ENCODE data around the gene RFX2. TPM values are rescaled to one million over a fixed set of nuclear protein-coding genes. Genes with fewer than 3 reads are reported as not detected.
A peak's percentile ranks its signal among the peaks of the same experiment; 100 is the strongest.

Gene RFX2
- total RNA-seq, 1 donor from 2014 or later = 20.9 TPM

DNA sequence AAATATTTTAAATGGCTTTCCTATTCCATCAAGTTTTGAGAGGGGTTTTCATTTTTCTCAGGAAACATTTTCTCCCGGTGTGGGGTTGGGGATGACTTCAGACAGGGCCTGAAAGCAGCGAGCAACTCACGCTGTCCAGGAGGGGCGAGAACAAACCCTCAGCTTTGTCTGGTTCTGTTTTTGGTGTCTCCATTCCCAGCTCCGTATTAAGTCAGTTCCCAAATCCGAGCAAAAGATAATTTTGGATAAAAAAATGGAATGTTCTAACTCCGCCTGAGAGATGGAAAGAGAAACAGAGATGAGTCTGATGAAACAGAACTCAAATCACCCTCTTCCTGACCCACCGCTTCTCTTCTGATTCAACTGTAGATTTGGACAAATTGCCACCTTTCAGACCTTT is 38.4 kb downstream of the RFX2 start:
- Histone ChIP-seq H3K9me3 (no peaks in the 10 kb centered on the region), H3K27me3 (ENCODE audit: low read depth) (no peaks in the 10 kb centered on the region), H3K4me3 (no peak overlapping the region), H3K27ac (peak overlapping the region; percentile 61), H3K4me1 (peaks cover 27% of the 10 kb centered on the region), H3K36me3 (no peaks in the 10 kb centered on the region)
- TF ChIP-seq, protein P1, sequence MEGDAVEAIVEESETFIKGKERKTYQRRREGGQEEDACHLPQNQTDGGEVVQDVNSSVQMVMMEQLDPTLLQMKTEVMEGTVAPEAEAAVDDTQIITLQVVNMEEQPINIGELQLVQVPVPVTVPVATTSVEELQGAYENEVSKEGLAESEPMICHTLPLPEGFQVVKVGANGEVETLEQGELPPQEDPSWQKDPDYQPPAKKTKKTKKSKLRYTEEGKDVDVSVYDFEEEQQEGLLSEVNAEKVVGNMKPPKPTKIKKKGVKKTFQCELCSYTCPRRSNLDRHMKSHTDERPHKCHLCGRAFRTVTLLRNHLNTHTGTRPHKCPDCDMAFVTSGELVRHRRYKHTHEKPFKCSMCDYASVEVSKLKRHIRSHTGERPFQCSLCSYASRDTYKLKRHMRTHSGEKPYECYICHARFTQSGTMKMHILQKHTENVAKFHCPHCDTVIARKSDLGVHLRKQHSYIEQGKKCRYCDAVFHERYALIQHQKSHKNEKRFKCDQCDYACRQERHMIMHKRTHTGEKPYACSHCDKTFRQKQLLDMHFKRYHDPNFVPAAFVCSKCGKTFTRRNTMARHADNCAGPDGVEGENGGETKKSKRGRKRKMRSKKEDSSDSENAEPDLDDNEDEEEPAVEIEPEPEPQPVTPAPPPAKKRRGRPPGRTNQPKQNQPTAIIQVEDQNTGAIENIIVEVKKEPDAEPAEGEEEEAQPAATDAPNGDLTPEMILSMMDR (IDR thresholded peaks at IDR 0.05) = no peak
- DNase-seq = no peak
- intact Hi-C loops (cut with DNase I) = no loop called here
- no peak for ATAC-seq

DNA sequence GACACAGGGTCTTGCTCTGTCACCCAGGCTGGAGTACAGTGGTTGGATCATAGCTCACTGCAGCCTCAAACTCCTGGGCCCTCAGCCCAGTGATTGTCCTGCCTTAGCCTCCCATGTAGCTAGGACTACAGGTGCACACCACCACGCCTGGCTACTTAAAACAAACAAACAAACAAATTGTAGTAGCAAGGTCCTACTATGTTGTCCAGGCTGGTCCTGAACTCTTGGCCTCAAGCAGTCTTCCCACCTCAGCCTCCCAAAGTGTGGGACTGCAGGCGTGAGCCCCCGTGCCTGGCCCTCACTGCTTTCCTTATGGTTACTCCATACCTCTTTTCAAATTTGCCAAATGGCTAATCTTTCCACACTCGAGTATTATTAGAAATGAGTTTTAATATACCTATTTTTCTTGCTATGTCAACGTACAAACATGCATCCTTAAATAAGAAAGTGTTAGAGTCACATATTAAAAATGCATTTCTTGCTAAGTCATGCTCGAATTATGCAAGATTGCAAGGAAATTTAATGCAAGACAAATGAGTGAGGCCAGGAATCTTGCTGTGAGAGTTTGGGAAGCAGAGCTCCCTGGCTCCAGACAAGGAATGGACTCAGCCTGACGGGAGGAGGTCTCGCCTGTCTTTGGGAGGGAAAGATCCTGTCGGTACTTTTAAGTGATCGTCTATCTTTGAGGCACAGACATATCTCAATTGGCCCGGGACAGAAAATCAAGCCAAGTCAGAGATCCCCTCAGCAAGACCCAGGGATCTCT is 39.4 kb downstream of the RFX2 start:
- Histone ChIP-seq H3K9me3 (no peaks in the 10 kb centered on the region), H3K4me3 (no peak overlapping the region), H3K4me1 (peaks cover 29% of the 10 kb centered on the region), H3K27ac (peak overlapping the region; percentile 61), H3K27me3 (ENCODE audit: low read depth) (no peaks in the 10 kb centered on the region), H3K36me3 (no peaks in the 10 kb centered on the region)
- TF ChIP-seq, protein P1 (IDR thresholded peaks at IDR 0.05) = no peak
- no peak for ATAC-seq
- DNase-seq = no peak
- intact Hi-C loops (cut with DNase I) = no loop called here

DNA sequence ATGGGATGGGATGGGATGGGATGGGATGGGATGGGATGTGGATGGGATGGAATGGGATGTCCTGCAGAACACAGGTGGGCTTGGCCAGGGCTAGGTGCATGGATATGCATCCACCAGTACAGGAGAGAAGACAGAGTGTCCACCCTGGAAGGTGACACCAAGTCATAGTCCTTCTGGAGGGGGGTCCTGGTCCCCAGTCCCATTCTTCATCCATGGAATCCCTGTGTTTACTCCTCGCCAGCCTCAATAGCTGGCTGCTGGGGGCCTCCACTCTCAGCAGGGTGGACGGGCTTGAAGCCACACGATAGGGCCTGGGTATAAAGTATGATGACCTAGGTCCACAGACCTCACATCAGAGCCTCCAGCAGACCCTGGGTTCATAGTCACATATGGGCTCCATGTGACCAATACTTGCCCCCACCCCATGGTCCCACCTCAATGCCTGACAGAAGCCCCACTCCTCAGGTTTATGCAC is 40.1 kb downstream of the RFX2 start:
- no peak for ATAC-seq
- no peak for DNase-seq
- Histone ChIP-seq H3K36me3 (no peaks in the 10 kb centered on the region), H3K27me3 (ENCODE audit: low read depth) (no peaks in the 10 kb centered on the region), H3K4me1 (peaks cover 36% of the 10 kb centered on the region), H3K4me3 (no peak overlapping the region), H3K9me3 (no peaks in the 10 kb centered on the region), H3K27ac (peak overlapping the region; percentile 61)
- TF ChIP-seq, protein P1 (IDR thresholded peaks at IDR 0.05) = no peak
- intact Hi-C loops (cut with DNase I) = no loop called here

DNA sequence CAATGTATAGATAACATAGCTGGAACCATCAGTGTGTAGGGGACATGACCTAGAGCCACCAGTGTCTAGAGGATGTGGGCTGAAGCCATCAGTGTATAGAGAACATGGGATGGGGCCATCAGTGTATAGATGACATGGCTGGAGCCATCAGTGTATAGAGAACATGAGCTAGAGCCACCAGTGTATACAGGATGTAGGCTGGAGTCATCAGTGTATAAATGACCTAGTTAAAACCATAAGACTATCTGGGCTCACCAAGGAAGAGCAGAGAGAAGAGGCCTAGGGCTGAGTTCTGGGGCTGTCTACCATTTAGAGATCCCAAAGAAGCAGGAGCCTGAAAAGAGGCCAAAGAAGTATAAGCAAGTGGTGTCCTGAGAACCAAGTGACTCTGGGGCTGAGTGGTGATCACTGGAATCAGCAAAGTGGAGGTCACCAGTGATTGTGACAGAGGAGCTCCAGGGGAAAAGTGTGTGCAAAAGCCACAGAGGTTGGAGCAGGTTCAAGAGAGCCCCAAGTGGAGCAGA is 41.0 kb downstream of the RFX2 start:
- ATAC-seq (no peak), DNase-seq (no peak)
- TF ChIP-seq, protein P1 (IDR thresholded peaks at IDR 0.05) = no peak
- H3K27me3 ChIP-seq (ENCODE audit: low read depth) = no peaks in the 10 kb centered on the region
- no peak overlapping the region for H3K4me3 ChIP-seq
- H3K4me1 ChIP-seq = peaks cover 45% of the 10 kb centered on the region
- no peaks in the 10 kb centered on the region for H3K9me3 ChIP-seq
- no peaks in the 10 kb centered on the region for H3K36me3 ChIP-seq
- H3K27ac ChIP-seq = peak overlapping the region; percentile 96
- intact Hi-C loops (cut with DNase I) = no loop called here

DNA sequence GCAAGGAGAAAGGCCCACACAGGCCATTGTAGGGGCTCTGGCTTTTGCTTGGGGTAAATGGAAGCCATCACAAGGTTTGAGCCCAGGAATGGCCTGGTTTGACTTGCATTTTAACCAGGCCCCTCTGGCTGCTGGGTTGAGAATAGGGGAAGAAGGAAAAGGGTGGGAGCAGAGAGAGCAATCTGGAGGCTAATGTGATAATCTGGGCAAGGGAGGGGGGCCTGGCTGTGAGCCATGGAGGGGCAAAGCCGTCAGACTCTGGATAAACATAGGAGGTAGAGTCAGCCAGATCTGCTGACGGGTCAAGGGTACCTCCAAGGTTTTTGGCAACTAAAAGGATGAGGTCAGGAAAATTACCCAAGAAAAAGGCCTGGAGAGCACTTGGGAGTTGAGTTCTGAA is 41.6 kb downstream of the RFX2 start:
- TF ChIP-seq, protein P1 (IDR thresholded peaks at IDR 0.05) = no peak
- Histone ChIP-seq H3K4me3 (no peak overlapping the region), H3K9me3 (no peaks in the 10 kb centered on the region), H3K27ac (peak overlapping the region; percentile 96), H3K36me3 (no peaks in the 10 kb centered on the region), H3K27me3 (ENCODE audit: low read depth) (no peaks in the 10 kb centered on the region), H3K4me1 (peaks cover 51% of the 10 kb centered on the region)
- intact Hi-C loops (cut with DNase I) = no loop called here
- DNase-seq (no peak), ATAC-seq (no peak)

All from lower lobe of right lung (tissue), 2 donors.